Measurements from ENCODE around the gene QRICH1.
A peak's percentile ranks its signal among the peaks of the same experiment; 100 is the strongest.

The QRICH1 gene

GRCh38 chr3:49133226-49133951 is 39.5 kb upstream of the QRICH1 start:
- TF ChIP-seq CREB1 (IDR thresholded peaks at IDR 0.05; ENCODE audit: low read depth): no peak
- TF ChIP-seq YY1 (IDR thresholded peaks at IDR 0.05; ENCODE audit: low read depth): peak; percentile 57
- no peak for TF ChIP-seq CEBPB (IDR thresholded peaks at IDR 0.05)
- TF ChIP-seq, protein P1, sequence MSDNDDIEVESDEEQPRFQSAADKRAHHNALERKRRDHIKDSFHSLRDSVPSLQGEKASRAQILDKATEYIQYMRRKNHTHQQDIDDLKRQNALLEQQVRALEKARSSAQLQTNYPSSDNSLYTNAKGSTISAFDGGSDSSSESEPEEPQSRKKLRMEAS (IDR thresholded peaks at IDR 0.05): peak; percentile 76
- peak; percentile 91 for TF ChIP-seq TEAD4 (IDR thresholded peaks at IDR 0.05)
- 0 out of 2 replicates have a peak, but pooled peaks have one; percentile 27 for TF ChIP-seq EP300 (IDR thresholded peaks at IDR 0.05; ENCODE audit: borderline replicate concordance)
- TF ChIP-seq TCF12 (IDR thresholded peaks at IDR 0.05; ENCODE audit: low read depth): peak; percentile 56; the same call in 1 of the 2 replicates
- 0 out of 2 replicates have a peak, but pooled peaks have one; percentile 8 for TF ChIP-seq NFIC (IDR thresholded peaks at IDR 0.05)
- TF ChIP-seq RAD21 (IDR thresholded peaks at IDR 0.05; ENCODE audit: low read depth): no peak
- peak; percentile 5; the same call in 1 of the 2 replicates for TF ChIP-seq EGR1 (IDR thresholded peaks at IDR 0.05)
- TF ChIP-seq, protein P2, sequence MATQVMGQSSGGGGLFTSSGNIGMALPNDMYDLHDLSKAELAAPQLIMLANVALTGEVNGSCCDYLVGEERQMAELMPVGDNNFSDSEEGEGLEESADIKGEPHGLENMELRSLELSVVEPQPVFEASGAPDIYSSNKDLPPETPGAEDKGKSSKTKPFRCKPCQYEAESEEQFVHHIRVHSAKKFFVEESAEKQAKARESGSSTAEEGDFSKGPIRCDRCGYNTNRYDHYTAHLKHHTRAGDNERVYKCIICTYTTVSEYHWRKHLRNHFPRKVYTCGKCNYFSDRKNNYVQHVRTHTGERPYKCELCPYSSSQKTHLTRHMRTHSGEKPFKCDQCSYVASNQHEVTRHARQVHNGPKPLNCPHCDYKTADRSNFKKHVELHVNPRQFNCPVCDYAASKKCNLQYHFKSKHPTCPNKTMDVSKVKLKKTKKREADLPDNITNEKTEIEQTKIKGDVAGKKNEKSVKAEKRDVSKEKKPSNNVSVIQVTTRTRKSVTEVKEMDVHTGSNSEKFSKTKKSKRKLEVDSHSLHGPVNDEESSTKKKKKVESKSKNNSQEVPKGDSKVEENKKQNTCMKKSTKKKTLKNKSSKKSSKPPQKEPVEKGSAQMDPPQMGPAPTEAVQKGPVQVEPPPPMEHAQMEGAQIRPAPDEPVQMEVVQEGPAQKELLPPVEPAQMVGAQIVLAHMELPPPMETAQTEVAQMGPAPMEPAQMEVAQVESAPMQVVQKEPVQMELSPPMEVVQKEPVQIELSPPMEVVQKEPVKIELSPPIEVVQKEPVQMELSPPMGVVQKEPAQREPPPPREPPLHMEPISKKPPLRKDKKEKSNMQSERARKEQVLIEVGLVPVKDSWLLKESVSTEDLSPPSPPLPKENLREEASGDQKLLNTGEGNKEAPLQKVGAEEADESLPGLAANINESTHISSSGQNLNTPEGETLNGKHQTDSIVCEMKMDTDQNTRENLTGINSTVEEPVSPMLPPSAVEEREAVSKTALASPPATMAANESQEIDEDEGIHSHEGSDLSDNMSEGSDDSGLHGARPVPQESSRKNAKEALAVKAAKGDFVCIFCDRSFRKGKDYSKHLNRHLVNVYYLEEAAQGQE (IDR thresholded peaks at IDR 0.05; ENCODE audit: low read depth): no peak
- peak; percentile 14; the same call in 1 of the 2 replicates for TF ChIP-seq FOXM1 (IDR thresholded peaks at IDR 0.05; ENCODE audit: borderline replicate concordance, low read depth)
- TF ChIP-seq ZBTB7A (IDR thresholded peaks at IDR 0.05; ENCODE audit: low read depth): peak; percentile 86
- TF ChIP-seq TAF1 (IDR thresholded peaks at IDR 0.05; ENCODE audit: low read depth): peak; percentile 53; the same call in 1 of the 2 replicates

DNA sequence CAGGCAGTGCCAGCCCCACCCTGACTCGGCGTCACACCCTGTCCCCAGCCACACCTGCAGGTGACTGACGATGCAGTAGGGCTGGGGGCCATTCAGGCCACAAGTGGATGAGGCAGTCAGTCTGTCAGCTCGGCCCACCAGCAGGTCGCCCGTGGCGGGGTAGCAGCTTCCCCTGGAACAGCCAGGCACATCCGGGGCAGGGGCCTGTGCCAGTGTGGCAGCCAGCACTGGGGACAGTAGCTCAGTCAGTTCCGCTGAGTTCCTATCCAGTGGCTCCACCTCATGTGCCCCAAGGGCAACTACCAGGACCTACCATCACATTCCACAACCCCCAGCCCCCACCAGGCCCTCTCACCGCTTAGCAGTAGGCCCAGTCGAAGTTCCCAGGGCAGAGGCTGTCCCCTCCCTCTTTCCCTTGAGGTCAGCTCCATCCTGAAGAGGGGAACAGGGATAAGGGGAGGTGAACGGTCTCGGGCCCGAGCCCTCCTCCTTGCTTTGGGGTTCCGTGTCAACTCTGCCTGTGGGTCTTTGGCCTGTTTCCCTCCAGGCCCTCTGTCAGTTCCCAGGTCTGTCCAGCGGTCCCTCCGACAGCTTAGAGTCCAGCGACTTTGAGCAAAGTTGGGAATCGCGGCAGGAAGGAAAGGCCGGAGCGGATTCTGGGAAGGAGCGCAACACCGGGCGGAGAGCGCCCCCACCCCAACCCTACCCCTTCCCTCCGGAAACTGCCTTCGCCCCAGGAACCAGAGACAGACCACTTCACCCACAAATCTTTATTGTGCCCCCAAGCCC is 38.8 kb upstream of the QRICH1 start, which contains the start of gene LAMB2:
TSS of gene LAMB2 (minus strand) at position 614 of the 789 bp plus-strand sequence. CDS start at position 431, 183 bp downstream.
- TF ChIP-seq EP300 (IDR thresholded peaks at IDR 0.05; ENCODE audit: borderline replicate concordance) (no peak), YY1 (IDR thresholded peaks at IDR 0.05; ENCODE audit: low read depth) (peak; percentile 48; the same call in 1 of the 2 replicates), TEAD4 (IDR thresholded peaks at IDR 0.05) (peak; percentile 50; the same call in 1 of the 2 replicates), EGR1 (IDR thresholded peaks at IDR 0.05) (no peak), TCF12 (IDR thresholded peaks at IDR 0.05; ENCODE audit: low read depth) (no peak), TAF1 (IDR thresholded peaks at IDR 0.05; ENCODE audit: low read depth) (peak; percentile 56; the same call in 1 of the 2 replicates), CEBPB (IDR thresholded peaks at IDR 0.05) (no peak), FOXM1 (IDR thresholded peaks at IDR 0.05; ENCODE audit: borderline replicate concordance, low read depth) (no peak), ZBTB7A (IDR thresholded peaks at IDR 0.05; ENCODE audit: low read depth) (peak; percentile 76; the same call in 1 of the 2 replicates)
- TF ChIP-seq, protein P3, sequence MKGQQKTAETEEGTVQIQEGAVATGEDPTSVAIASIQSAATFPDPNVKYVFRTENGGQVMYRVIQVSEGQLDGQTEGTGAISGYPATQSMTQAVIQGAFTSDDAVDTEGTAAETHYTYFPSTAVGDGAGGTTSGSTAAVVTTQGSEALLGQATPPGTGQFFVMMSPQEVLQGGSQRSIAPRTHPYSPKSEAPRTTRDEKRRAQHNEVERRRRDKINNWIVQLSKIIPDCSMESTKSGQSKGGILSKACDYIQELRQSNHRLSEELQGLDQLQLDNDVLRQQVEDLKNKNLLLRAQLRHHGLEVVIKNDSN (IDR thresholded peaks at IDR 0.05): no peak
- TF ChIP-seq, protein P2 (IDR thresholded peaks at IDR 0.05; ENCODE audit: low read depth): no peak
- TF ChIP-seq, protein P1 (IDR thresholded peaks at IDR 0.05): 0 out of 2 replicates have a peak, but pooled peaks have one; percentile 26

GRCh38 chr3:49132073-49132436 is 38.2 kb upstream of the QRICH1 start:
- TF ChIP-seq CREB1 (IDR thresholded peaks at IDR 0.05; ENCODE audit: low read depth): no peak
- TF ChIP-seq RAD21 (IDR thresholded peaks at IDR 0.05; ENCODE audit: low read depth): no peak
- TF ChIP-seq EGR1 (IDR thresholded peaks at IDR 0.05): no peak
- TF ChIP-seq FOXM1 (IDR thresholded peaks at IDR 0.05; ENCODE audit: borderline replicate concordance, low read depth): no peak
- no peak for TF ChIP-seq YY1 (IDR thresholded peaks at IDR 0.05; ENCODE audit: low read depth)
- TF ChIP-seq TCF12 (IDR thresholded peaks at IDR 0.05; ENCODE audit: low read depth): no peak
- TF ChIP-seq TAF1 (IDR thresholded peaks at IDR 0.05; ENCODE audit: low read depth): no peak
- no peak for TF ChIP-seq TEAD4 (IDR thresholded peaks at IDR 0.05)
- TF ChIP-seq, protein P1 (IDR thresholded peaks at IDR 0.05): no peak
- no peak for TF ChIP-seq ZBTB7A (IDR thresholded peaks at IDR 0.05; ENCODE audit: low read depth)
- TF ChIP-seq, protein P3 (IDR thresholded peaks at IDR 0.05): no peak
- no peak for TF ChIP-seq EP300 (IDR thresholded peaks at IDR 0.05; ENCODE audit: borderline replicate concordance)
- no peak for TF ChIP-seq NFIC (IDR thresholded peaks at IDR 0.05)
- TF ChIP-seq CEBPB (IDR thresholded peaks at IDR 0.05): no peak
- TF ChIP-seq, protein P2 (IDR thresholded peaks at IDR 0.05; ENCODE audit: low read depth): no peak

Data from Ishikawa (cell line).